EL (cell line): ENCODE measurements around the gene NTSR2.

Experiments
- DNase-seq: peaks from one replicate; pipeline ENCODE4 v3.0.0-alpha.2; 2016

The NTSR2 gene

DNA sequence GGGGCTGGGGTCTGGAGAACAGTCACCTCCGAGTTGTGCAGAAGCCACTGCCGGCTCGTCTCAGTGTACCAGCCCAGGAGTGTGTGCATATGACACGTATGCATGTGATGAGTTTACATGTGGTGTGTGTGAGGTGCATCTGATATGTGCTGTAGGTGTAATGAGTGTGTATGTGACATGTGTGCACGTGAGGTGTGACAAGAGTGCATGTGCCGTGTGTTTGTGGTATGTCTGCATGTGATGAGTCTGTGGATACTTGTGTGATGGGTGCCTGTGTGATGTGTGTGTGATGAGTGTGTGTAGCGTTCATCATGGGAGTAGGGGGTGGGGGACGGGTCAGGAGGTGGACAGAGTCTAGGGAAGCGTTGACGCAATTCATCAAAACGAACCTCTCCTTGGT lies 12.8 kb downstream of the NTSR2 start:
- DNase-seq, result no peak

DNA sequence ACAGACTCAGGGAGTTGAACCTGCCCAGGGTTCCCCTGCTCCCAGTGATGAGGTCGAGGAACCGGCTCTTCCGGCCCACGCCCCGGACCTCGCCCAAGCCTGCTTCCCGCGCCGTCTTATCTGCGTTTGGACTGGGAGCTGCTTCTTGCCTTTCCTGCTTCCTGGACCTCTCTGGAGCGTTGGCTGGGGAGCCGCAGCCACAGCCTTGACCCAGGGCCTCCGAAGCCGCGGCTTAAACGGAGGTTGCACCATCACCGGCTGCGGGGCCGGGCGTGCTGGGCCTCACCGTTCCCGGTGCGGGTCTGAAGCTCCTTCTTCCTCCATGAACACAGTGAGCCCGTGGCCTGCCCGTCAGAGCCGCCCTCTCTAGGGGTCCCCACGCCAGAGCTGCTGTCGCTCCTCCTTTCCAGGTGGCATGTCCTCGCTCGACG lies 13.3 kb downstream of the NTSR2 start:
- DNase-seq, result no peak

DNA sequence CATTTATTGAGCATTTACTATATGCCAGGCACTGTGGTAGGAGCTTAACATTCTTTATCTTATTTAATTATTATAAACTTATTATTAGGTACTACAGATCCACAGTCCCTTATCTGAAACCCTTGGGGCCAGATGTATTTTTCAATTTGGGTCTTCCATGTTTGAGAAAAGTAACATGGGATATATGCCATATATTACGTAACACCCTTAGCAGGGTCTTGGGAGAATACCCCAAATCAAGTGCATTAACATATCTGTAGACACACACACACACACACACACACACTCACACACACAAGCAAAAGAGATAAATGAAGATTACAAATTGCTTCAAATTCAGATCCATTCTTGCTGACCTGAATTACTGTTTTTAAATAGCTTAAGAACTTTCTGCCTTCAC lies 13.7 kb downstream of the NTSR2 start:
- DNase-seq, result no peak

DNA sequence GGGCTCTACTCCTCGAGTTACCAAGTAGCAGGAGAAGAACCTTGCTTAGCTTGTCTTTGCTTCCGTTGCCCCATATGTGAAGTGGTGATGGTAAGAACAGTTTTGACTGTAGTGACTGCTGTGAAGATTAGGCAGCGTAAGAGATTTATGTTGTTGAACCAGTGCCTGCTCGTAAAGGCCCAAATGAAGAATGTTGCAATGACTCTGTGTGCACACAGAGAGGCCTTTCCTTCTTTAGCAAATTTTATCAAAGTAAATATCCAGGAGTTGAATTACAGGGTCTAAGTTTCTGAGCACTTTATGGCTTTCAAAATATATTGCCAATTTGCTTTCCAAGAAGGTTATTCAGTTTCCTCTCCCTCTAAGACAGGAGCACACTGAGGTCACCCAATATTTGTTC lies 14.5 kb downstream of the NTSR2 start:
- no peak for DNase-seq

DNA sequence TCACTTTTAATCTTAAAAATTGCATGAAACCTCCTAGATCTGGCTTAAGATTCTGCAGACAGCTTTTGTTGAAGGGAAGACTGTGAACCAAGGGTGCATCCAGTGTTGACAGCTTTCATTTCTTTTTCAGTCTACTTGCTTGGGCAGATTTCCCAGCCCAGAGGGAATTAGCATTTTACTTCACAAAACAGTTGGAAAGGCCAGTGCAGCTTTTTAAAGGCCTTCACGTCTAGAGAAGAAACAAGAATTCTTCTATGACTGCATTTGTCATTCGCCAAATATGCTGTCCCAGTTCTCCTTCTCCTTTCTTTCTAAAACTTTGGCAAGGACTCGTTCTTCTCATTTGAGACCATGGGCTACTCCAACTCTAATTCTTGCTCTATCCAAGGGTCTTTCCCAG lies 17.4 kb downstream of the NTSR2 start:
- no peak for DNase-seq

DNA sequence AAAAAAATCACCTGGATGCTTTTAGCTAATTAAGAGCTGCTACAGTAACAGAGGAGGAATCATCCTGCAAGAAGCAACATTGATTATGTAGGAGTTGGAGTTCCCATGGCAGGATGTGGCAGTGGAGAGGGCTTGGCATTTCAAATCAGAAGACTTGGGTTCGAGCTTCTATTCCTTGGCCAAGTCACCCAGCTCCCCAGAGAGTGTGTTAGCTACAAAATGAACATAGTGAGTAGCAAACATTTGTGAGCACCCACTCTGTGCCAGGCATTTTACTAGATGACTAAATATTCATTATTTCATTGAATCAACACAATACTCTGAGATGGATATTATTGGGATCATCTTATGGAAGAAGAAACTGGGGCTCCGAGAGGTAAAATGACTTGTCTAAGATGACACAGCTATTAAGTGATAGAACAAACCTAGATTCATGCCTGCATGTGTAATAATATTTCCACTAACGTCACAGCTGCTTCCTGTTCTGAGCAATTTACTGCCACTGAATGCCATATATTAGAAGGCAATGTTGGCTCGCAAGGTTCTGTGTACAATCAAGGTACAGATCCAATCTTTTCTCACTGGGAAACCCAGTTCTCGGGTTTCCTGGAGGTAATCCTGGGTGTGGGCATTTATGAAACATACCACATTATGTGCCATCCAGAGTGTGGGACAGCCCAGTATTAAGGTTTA lies 18.0 kb downstream of the NTSR2 start:
- no peak for DNase-seq

DNA sequence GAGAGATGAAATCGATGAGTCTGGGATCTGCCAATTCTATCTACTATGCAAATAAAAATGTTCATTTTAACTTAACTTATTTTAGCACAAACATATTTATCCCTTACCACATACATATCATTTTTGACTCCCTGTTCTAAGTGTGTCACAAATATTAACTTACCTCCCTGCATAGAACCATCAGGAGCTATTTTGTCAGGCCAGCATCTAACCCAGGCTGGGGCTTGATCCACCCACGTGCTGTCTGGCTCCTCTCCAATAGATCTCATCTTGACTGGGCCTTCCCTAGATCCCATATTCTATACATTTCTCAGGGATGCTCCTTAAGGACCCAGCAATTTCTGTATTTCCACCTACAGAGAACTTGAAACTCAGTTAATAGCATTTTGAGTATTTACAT lies 20.9 kb downstream of the NTSR2 start:
- DNase-seq, result no peak

DNA sequence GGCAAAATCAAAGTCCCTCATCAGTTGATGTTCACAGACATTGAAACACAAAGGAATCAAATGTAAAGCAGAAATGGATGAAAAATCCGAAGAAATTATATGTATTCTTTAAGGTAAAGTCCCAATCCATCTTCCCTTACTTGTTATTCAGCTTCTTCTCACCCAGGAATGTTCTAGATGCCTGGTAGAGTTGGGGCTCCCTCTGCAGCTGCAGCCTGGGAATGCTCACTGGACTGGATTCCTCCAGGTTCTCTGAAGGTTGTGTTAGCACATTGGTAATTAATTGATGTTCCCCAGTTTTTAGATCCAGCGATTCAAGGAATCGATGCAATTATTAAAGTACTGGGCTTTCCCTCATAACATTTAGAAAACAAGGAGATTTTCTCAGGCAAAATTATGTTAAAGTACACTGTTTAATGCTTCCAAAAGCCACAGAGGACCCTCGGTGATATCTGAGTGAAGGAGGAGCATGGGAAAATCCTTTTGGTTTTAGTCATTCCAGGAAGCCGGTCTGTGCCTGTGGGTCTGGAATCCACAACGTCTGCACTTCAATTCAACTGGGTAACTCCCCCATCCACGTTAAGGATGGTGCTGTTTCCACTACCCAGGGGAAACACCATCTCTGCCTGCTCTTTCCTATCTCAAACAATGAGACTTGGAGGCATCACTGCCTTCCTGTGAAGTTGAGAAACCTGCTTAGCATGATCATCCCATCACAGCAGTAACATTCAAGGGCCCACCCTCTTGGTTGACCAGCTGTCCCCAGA lies 22.0 kb downstream of the NTSR2 start:
- DNase-seq, result peak; percentile 17

DNA sequence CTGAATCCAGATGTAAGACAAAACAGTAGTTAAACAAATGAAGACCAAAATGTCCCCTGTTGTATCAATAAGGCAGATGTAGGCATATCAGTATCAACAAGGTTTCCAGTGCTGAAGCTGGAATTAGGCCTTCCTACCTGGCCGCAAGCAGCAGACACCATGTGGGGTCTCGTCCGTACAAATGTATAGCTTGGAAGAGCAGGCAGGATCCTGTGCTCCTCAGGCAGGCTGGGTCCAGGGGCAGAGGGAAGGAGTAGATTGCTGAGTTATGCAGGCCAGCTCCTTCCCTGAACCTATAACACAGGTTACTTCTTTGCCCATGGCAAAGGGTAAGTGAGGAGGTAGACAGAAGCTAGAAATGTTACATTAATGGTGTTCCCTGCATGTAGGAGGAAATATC lies 23.5 kb downstream of the NTSR2 start:
- DNase-seq, result no peak

DNA sequence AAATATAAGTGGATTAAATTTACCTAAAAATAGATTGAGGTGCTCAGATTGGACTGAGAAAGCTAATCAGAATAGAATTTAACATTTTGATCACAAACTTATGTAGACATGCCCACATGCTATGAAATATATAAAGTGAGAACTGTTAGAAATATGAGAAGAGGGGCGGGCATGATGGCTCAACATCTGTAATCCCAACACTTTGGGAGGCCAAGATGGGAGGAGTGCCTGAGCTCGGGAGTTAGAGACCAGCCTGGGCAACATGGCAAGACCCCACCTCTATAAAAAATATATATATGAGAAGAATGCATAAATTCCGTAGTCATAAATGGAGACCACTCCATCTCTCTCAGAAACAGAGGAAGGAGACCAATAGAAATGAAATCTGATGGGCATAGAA lies 25.7 kb downstream of the NTSR2 start:
- DNase-seq, result no peak

DNA sequence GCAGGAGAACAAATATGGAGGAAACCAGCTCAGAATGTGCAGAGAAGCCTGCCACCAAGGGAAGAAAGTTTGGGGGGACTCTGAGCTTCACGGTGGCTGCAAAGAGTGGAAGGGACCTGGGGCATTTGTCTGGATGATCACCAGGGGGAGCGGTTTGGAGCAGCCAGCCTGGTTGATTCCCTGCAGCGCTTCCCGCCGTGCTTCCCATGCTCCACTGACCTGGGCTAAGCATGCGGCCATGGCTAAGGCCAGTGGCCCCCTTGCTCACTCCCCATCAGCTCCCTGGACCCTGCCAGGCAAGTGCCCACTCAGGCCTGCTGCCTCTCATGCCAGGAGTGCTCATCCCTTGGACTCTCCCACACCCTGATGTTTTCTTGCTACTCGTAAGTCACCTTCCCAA lies 27.0 kb downstream of the NTSR2 start:
- DNase-seq, result no peak

DNA sequence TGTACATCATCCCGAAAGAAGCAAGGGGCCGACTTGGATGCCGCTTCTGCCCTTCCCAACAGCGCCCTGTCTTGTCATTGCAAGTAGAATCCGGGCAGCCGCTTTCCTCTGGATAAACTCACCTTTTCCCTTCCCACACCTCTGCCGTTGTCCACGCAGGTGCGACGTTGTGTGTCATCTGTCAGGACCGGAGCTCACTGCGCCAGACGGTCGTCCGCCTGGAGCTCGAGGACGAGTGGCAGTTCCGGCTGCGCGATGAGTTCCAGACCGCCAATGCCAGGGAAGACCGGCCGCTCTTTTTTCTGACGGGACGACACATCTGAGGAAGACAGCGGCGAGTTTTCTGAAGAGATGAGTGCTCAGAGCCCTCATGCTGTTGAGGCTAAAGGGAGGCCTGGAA lies 29.9 kb downstream of the NTSR2 start:
- DNase-seq, result no peak

DNA sequence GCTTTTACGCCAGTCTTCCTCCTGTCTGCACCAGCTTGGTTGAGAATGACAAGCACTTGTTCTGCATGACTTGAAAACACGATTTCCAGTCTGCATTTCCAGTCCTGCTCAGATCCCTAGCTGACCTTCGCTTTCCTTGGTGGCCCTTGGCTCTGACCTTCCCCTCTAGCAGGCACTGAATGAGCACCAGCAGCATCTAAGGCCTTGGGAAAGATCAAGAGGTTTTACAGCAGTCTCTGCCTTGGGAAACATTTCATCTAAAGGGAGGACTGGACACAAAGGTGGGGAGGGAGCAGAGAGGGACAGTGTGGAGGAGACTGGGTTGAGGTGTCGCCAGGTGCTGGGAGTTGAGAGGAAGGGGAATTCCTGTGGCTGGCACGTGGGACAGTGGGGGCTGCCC lies 30.5 kb downstream of the NTSR2 start:
- no peak for DNase-seq

DNA sequence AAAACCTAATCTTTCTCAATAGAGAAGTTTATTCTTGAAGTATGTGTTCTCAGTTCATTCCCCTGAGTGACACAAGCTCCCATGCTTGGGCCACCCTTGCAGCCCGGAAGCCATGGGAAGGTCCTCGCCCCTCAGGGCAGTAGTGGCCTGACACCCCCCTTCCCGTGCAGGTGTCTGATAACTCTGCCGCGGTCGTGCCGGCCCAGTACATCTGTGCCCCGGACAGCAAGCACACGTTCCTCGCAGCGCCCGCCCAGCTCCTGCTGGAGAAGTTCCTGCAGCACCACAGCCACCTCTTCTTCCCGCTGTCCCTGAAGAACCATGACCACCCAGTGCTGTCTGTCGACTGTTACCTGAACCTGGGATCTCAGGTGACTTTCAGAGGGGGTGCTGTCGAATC lies 32.4 kb downstream of the NTSR2 start:
- DNase-seq, result no peak

DNA sequence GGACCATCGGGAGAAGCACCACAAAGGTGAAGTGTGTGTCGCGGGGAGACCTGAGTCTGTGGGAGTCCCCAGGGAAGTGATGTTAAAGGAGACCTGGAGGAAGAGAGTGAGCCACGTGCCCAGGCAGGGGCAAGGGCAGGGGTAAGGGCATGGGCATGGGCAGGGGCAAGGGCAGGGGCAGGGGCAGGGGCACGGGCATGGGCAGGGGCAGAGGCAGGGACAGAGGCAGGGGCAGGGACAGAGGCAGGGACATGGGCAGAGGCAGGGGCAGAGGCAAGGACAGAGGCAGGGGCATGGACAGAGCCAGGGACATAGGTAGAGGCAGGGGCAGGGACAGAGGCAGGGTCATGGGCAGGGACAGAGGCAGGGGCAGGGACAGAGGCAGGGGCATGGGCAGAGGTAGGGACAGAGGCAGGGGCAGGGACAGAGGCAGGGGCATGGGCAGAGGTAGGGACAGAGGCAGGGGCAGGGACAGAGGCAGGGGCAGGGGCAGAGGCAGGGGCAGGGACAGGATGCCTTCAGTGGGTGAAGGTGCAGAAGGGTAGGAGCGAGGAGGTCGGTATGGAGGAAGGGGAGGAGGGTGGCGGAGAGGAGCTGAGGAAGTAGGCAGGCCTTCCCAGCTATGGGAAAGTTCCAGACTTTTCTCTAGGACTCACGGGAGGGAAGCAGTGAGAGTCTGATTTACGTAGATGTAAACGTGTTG lies 33.3 kb downstream of the NTSR2 start:
- DNase-seq, result no peak

DNA sequence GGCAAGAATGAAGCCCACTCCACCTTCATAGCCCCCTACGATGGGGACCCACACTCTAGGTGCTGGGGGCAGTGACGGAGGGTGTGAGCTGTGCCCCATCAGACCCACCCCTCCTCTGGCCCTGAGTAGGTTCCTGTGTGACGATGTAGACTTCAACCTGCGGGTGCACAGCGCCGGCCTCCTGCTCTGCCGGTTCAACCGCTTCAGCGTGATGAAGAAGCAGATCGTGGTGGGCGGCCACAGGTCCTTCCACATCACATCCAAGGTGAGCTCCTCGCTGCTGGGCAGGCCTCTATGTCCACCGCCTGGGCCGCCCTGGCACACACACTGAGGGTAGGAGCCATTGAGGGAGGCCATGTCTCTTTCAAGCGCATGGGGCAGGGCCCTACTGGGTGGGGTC lies 34.9 kb downstream of the NTSR2 start:
- no peak for DNase-seq

DNA sequence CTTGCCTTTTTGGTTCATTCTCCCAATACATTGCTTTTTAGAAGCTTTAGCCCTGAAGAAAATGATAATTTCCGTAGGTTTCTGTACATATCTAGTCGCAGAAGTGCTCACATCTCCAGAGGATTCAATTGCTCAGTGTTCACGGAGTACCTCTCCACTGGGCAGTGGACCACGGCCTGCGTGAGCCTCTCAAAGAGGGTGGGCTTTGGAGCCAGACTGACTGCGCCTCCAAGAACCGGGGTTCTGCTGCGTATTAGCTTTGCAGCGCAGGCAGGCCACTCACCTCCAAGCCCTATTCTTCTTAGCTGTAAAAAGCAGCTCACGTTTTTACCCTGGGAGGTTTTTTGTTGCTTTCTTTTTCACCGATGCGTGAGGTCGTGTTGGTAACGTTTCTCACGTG lies 35.4 kb downstream of the NTSR2 start:
- DNase-seq, result no peak

DNA sequence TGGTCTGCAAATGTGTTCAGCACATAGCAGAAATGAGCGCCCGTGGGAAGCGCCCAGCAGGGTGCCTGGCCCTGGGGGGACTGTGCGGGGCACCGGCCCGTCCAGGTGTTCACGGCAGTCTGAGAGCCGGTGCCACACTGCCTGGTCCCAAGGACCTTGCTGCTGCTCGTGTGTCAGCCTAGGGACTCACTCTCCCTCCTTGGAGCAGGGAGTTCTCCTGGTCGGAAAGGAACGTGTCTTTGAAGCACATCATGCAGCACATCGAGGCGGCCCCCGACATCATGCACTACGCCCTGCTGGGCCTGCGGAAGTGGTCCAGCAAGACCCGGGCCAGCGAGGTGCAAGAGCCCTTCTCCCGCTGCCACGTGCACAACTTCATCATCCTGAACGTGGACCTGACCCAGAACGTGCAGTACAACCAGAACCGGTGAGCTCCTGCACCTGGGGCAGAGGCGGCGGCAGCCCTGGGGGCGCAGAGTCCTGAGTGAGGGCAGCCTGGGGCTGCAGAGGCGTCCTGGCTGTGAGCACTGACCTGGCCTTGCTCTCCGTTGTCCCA lies 36.0 kb downstream of the NTSR2 start:
- no peak for DNase-seq

DNA sequence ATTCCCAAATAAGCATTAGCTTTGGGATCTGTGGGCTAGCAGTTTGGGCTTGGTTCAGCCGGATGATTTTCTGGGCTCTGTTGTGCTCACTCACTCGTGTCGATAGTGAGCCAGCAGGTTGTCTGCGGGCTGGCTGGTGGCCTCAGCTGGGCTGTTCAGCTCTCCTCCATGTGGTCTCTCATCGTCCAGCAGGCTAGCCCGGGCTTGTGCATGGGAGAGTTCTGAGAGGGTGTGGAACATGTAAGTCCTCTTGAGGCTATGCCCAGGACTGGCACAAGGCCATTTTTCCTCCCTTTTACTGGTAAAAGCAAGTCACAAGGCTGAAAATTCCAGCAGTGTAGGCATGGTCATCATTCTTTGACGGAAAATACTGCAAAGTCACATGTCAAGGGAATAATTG lies 38.5 kb downstream of the NTSR2 start:
- DNase-seq, result peak; percentile 8

DNA sequence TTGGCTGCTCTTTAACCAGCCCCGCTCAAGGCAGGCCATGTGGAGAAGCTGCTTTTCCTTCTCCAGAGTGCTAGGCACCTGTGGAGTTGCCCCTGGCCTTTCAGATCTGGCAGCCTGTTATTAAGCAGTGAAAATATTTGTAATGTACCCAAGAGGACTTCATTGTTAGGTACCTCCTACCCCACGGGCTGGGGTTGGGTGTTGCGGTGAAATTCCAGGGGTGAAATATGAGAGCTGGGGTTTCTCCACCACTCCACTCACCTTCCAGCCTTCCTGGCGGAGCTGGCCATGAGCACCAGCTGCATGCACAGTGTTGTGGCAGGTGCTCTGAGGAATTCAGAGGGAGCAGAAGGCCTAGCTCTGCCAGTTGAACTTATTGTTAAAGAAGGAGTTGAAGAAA lies 39.1 kb downstream of the NTSR2 start:
- DNase-seq, result no peak

DNA sequence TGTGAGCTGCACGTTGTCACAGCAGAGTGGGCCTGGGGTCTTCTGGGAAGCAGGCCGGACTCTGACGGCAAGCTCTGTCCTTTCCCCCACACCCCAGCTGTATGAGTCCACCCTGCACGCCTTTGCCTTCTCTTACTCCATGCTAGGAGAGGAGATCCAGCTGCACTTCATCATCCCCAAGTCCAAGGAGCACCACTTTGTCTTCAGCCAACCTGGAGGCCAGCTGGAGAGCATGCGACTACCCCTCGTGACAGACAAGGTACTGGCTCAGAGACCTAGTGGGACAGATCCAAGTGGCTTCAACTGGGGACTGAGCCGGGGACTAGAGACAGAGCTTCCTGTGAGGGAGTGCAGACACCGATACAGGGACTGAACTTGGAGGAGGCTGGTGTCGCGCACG lies 40.1 kb downstream of the NTSR2 start:
- no peak for DNase-seq

DNA sequence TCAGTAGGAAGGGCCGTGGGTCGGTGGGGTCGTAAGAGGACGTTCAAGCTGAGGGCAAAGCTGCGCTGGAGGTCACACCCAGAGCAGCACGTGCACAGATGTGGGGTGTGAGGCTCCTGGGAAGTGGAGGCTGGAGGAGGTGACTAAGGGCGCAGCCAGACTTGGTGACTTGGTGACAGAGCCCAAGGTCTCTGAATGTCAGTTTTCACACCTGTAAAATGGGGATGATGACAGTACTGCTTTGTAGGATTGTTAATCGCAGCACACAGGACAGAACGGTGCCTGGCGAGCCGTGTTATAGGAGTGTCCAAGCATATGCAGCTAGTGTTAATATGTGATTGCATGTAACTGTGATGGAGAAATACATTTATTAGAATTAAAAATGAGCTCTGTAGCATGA lies 40.8 kb downstream of the NTSR2 start:
- DNase-seq, result no peak

DNA sequence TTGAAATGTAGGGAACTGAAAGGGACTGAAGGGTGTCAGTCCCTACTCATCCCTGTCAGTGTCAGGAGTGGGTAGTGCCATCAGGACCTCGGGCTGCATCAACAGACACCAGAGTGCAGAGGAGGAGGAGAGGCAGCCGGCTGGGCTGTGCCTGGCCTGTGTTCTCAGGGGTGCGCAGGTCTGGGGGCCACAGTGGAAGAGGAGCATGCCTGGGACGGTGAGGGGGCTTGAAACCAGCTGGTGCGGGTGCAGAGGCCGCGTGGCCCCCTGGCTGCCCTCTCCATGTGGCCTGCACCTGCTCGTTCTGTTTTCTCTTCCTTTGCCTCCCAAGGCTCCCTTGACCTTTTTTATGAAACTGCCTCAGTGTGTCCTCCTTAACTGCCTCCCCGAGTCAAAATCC lies 41.3 kb downstream of the NTSR2 start:
- DNase-seq, result no peak

DNA sequence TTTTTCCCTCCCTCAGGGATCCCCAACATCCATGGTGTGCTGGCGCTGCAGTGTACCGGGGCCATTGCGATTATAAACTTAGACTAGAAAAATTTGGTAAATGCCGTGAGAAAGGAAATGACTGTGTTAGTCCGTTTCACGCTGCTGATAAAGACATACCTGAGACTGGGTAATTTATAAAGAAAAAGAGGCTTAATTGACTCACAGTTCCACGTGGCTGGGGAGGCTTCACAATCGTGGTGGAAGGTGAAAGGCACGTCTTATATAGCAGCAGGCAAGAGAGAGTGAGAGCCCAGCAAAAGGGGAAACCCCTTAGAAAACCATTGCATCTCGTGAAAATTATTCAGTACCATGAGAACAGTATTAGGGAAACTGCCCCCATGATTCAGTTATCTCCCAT lies 44.3 kb downstream of the NTSR2 start:
- DNase-seq, result no peak
